HepG2 (cell line): Measurements from ENCODE around the gene PCBP1. TPM values are rescaled to one million over a fixed set of nuclear protein-coding genes. Genes with fewer than 3 reads are reported as not detected.
A peak's percentile ranks its signal among the peaks of the same experiment; 100 is the strongest.

ENCODE experiments used
- ADNP ChIP-seq: sonication (generic); formaldehyde crosslinking; IDR thresholded peaks from 2 replicates; pipeline ENCODE4 v1.4.0; 2020; ENCODE audit warnings: missing genetic modification reagents
- ARNT ChIP-seq: fragments of 450-650 bp; IDR thresholded peaks from 2 replicates; pipeline ENCODE4 v1.6.1; 2017
- CBX1 ChIP-seq: IDR thresholded peaks from one replicate; pipeline ENCODE4 v1.6.1; 2016; ENCODE audit warnings: antibody characterized with exemption, low read depth
- DR1 ChIP-seq: sonication (generic); formaldehyde crosslinking; IDR thresholded peaks from 2 replicates; pipeline ENCODE4 v1.8.0; 2021; ENCODE audit warnings: mild to moderate bottlenecking, missing genetic modification reagents, inconsistent platforms
- HNRNPUL1 ChIP-seq: fragments of 200-400 bp; formaldehyde crosslinking; IDR thresholded peaks from 2 replicates; pipeline ENCODE4 v1.6.1; 2017; ENCODE audit warnings: low read depth, mild to moderate bottlenecking, low read length, moderate library complexity
- PCBP1 ChIP-seq: fragments of 200-400 bp; formaldehyde crosslinking; IDR thresholded peaks from 2 replicates; pipeline ENCODE4 v1.6.1; 2017; ENCODE audit warnings: mild to moderate bottlenecking, low read depth, low read length, borderline replicate concordance
- RAD21 ChIP-seq: fragments of 450-650 bp; formaldehyde crosslinking; IDR thresholded peaks from 2 replicates; pipeline ENCODE4 v1.5.0; 2020; ENCODE audit warnings: mild to moderate bottlenecking
- SMAD3 ChIP-seq: sonication (generic); formaldehyde crosslinking; IDR thresholded peaks from 2 replicates; pipeline ENCODE4 v1.4.0; 2020; ENCODE audit warnings: missing genetic modification reagents
- TBL1XR1 ChIP-seq: fragments of 150-350 bp; IDR thresholded peaks from 2 replicates; pipeline ENCODE4 v1.6.1; 2014; ENCODE audit warnings: borderline replicate concordance, low read length; ENCODE audit not compliant: partially characterized antibody
- ZBTB20 ChIP-seq: sonication (generic); formaldehyde crosslinking; IDR thresholded peaks from 2 replicates; pipeline ENCODE4 v1.8.1; 2023; ENCODE audit warnings: missing genetic modification reagents, low read depth, mild to moderate bottlenecking, borderline replicate concordance
- ZFP62 ChIP-seq: sonication (generic); formaldehyde crosslinking; IDR thresholded peaks from 2 replicates; pipeline ENCODE4 v1.4.0; 2020; ENCODE audit warnings: missing genetic modification reagents
- ZNF569 ChIP-seq: sonication (generic); formaldehyde crosslinking; IDR thresholded peaks from 2 replicates; pipeline ENCODE4 v1.5.0; 2020; ENCODE audit warnings: mild to moderate bottlenecking, missing genetic modification reagents, moderate library complexity, borderline replicate concordance
- ZNF703 ChIP-seq: sonication (generic); formaldehyde crosslinking; IDR thresholded peaks from 2 replicates; pipeline ENCODE4 v1.5.1; 2020; ENCODE audit warnings: missing genetic modification reagents, mild to moderate bottlenecking, moderate library complexity, borderline replicate concordance
- ZNF879 ChIP-seq: sonication (generic); formaldehyde crosslinking; IDR thresholded peaks from 2 replicates; pipeline ENCODE4 v1.8.1; 2023; ENCODE audit warnings: missing genetic modification reagents
- polyA plus RNA-seq, 8 experiments: library from polyadenylated mRNA; depleted of rRNA in 3 of 8; stranded (reverse) in 7 of 8; unstranded in 1 of 8; fragments of >200 nt; fragmentation: Illumina TruSeq in 4 of 8; extraction: Trizol in 4 of 8; gene quantifications; 2 replicates each; pipeline versions ENCODE4 v1.2.1 to v1.2.3, GENCODE V29; 2011 to 2016; ENCODE audit warnings: low read depth in 4 of 8, missing spikeins in 1 of 8, mixed read lengths in 1 of 8; ENCODE audit not compliant: insufficient read depth in 1 of 8
- total RNA-seq, 5 experiments: library from RNA; depleted of rRNA; stranded (reverse); fragments of >200 nt; fragmentation: Illumina TruSeq; extraction: Trizol; gene quantifications; 2 replicates each; pipeline ENCODE4 v1.2.3, GENCODE V29; 2016; ENCODE audit warnings: low read depth in 1 of 5
- TF ChIP-seq, protein P1 (sequence below), 2 experiments: sonication (generic) in 1 of 2; formaldehyde crosslinking in 1 of 2; IDR thresholded peaks; 2 replicates each; pipeline versions ENCODE4 v1.4.0 to v1.6.1; 2016 to 2020; ENCODE audit warnings: borderline replicate concordance in 1 of 2, low read depth in 1 of 2, mild to moderate bottlenecking in 1 of 2, missing genetic modification reagents in 1 of 2
- TF ChIP-seq, protein P2 (sequence below): sonication (generic); formaldehyde crosslinking; IDR thresholded peaks from 2 replicates; pipeline ENCODE4 v1.4.0; 2020; ENCODE audit warnings: missing genetic modification reagents, borderline replicate concordance
- TF ChIP-seq, protein P3 (sequence below), 2 experiments: sonication (generic) in 1 of 2; formaldehyde crosslinking in 1 of 2; IDR thresholded peaks; 2 replicates each; pipeline versions ENCODE4 v1.5.1 to v1.6.1; 2011 to 2020; ENCODE audit warnings: borderline replicate concordance in 1 of 2, low read depth in 1 of 2, low read length in 1 of 2, mild to moderate bottlenecking in 1 of 2, missing genetic modification reagents in 1 of 2, moderate library complexity in 1 of 2
- TF ChIP-seq, protein P4 (sequence below): sonication (generic); formaldehyde crosslinking; IDR thresholded peaks from 2 replicates; pipeline ENCODE4 v1.8.0; 2022; ENCODE audit warnings: mild to moderate bottlenecking, missing genetic modification reagents; ENCODE audit not compliant: insufficient replicate concordance

PCBP1 gene
- total and polyA plus RNA-seq, 2 of the 13 experiments (the other 11 are each of a cell fraction or from before 2014, with no cell fraction given), result 32.0 to 137 TPM

DNA sequence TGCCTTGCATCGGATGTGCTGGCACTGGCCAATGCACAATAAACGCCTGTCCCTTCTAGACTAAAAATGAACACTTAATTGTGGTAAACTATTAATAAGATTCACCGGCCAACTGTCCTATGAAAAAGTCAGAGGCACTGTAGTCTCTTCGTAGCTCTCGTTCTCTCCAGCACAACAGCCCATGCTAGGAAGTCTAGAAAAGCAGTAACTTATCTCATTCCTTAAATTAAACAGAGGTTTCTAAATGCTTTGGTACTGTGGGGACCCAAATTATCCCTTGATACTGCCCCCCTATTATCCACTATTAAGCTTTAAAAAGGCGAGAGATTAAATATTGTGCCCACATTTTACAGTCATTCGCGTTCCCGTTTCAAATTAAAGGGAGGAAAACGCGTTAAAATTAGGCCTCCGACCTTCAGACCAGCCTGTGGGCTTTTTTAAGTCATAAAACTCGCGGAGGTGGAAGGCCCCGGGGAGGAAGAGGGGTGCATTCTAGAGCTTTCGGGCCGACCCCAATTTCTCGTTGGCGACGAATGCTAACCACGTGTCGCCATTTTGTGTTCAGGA is 1.5 kb upstream of the PCBP1 start (continued):
- TF ChIP-seq, protein P1, sequence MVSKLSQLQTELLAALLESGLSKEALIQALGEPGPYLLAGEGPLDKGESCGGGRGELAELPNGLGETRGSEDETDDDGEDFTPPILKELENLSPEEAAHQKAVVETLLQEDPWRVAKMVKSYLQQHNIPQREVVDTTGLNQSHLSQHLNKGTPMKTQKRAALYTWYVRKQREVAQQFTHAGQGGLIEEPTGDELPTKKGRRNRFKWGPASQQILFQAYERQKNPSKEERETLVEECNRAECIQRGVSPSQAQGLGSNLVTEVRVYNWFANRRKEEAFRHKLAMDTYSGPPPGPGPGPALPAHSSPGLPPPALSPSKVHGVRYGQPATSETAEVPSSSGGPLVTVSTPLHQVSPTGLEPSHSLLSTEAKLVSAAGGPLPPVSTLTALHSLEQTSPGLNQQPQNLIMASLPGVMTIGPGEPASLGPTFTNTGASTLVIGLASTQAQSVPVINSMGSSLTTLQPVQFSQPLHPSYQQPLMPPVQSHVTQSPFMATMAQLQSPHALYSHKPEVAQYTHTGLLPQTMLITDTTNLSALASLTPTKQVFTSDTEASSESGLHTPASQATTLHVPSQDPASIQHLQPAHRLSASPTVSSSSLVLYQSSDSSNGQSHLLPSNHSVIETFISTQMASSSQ (IDR thresholded peaks at IDR 0.05; ENCODE audit: low read depth), result no peak
- TF ChIP-seq, protein P1 (CRISPR knock-in tag; IDR thresholded peaks at IDR 0.05; ENCODE audit: borderline replicate concordance), result no peak
- TF ChIP-seq, protein P2, sequence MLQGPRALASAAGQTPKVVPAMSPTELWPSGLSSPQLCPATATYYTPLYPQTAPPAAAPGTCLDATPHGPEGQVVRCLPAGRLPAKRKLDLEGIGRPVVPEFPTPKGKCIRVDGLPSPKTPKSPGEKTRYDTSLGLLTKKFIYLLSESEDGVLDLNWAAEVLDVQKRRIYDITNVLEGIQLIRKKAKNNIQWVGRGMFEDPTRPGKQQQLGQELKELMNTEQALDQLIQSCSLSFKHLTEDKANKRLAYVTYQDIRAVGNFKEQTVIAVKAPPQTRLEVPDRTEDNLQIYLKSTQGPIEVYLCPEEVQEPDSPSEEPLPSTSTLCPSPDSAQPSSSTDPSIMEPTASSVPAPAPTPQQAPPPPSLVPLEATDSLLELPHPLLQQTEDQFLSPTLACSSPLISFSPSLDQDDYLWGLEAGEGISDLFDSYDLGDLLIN (CRISPR knock-in tag), result no peak
- no peak for TF ChIP-seq ZNF569 (CRISPR knock-in tag)
- no peak for TF ChIP-seq CBX1
- TF ChIP-seq, protein P3, sequence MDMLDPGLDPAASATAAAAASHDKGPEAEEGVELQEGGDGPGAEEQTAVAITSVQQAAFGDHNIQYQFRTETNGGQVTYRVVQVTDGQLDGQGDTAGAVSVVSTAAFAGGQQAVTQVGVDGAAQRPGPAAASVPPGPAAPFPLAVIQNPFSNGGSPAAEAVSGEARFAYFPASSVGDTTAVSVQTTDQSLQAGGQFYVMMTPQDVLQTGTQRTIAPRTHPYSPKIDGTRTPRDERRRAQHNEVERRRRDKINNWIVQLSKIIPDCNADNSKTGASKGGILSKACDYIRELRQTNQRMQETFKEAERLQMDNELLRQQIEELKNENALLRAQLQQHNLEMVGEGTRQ (IDR thresholded peaks at IDR 0.05; ENCODE audit: low read depth, low read length), result no peak
- TF ChIP-seq, protein P3 (CRISPR knock-in tag; IDR thresholded peaks at IDR 0.05; ENCODE audit: borderline replicate concordance), result 0 out of 2 replicates have a peak, but pooled peaks have one; percentile 49
- TF ChIP-seq ZNF703, result peak; percentile 69; the same call in 1 of the 2 replicates
- TF ChIP-seq ARNT, result no peak
- no peak for TF ChIP-seq SMAD3 (CRISPR knock-in tag)
- TF ChIP-seq HNRNPUL1, result no peak
- TF ChIP-seq, protein P4, sequence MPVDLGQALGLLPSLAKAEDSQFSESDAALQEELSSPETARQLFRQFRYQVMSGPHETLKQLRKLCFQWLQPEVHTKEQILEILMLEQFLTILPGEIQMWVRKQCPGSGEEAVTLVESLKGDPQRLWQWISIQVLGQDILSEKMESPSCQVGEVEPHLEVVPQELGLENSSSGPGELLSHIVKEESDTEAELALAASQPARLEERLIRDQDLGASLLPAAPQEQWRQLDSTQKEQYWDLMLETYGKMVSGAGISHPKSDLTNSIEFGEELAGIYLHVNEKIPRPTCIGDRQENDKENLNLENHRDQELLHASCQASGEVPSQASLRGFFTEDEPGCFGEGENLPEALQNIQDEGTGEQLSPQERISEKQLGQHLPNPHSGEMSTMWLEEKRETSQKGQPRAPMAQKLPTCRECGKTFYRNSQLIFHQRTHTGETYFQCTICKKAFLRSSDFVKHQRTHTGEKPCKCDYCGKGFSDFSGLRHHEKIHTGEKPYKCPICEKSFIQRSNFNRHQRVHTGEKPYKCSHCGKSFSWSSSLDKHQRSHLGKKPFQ (CRISPR knock-in tag), result no peak
- 0 out of 2 replicates have a peak, but pooled peaks have one; percentile 3 for TF ChIP-seq ZNF879
- no peak for TF ChIP-seq ZBTB20 (CRISPR knock-in tag)
- TF ChIP-seq TBL1XR1, result no peak
- no peak for TF ChIP-seq RAD21 (CRISPR knock-in tag)
- no peak for TF ChIP-seq ADNP (CRISPR knock-in tag)
- TF ChIP-seq PCBP1, result no peak
- TF ChIP-seq DR1, result no peak
- no peak for TF ChIP-seq ZFP62 (CRISPR knock-in tag)
